A549 (cell line): ENCODE data around the gene RBCK1.

ENCODE experiments used
- FOSL2 ChIP-seq, 2 experiments: fragments of 450-650 bp in 1 of 2; fragments of >200 bp in 1 of 2; sonication (Bioruptor Twin) in 1 of 2; formaldehyde crosslinking; IDR thresholded peaks; 2 replicates each; pipeline versions ENCODE4 v1.5.0 to v1.6.1; 2016 to 2020; ENCODE audit warnings: mild to moderate bottlenecking in 1 of 2, moderate library complexity in 1 of 2
- KDM5A ChIP-seq: fragments of 200-600 bp; sonication (generic); IDR thresholded peaks from 2 replicates; pipeline ENCODE4 v1.6.1; 2016; ENCODE audit warnings: antibody characterized with exemption, mild to moderate bottlenecking
- MAFK ChIP-seq: fragments of 450-650 bp; IDR thresholded peaks from 2 replicates; pipeline ENCODE4 v1.6.1; 2014; ENCODE audit not compliant: partially characterized antibody
- POLR2A ChIP-seq: IDR thresholded peaks from 2 replicates; pipeline ENCODE4 v1.6.1; 2012; ENCODE audit warnings: mild to moderate bottlenecking, low read length
- RAD21 ChIP-seq, 2 experiments: fragments of >200 bp in 1 of 2; sonication (Bioruptor Twin) in 1 of 2; formaldehyde crosslinking in 1 of 2; IDR thresholded peaks in 1 of 2; conservative IDR thresholded peaks in 1 of 2; 2 replicates in 1 of 2; 3 replicates in 1 of 2; pipeline ENCODE4 v1.6.1; 2012 to 2018; ENCODE audit warnings: inconsistent platforms in 1 of 2
- RCOR1 ChIP-seq: fragments of 150-350 bp; IDR thresholded peaks from 2 replicates; pipeline ENCODE4 v1.6.1; 2014; ENCODE audit warnings: antibody characterized with exemption, low read length, low read depth
- RFX5 ChIP-seq: fragments of 450-650 bp; IDR thresholded peaks from 2 replicates; pipeline ENCODE4 v1.7.1; 2014; ENCODE audit warnings: antibody characterized with exemption, mild to moderate bottlenecking, moderate library complexity
- SMC3 ChIP-seq: fragments of >200 bp; sonication (Bioruptor Twin); formaldehyde crosslinking; IDR thresholded peaks from 3 replicates; pipeline ENCODE4 v1.6.1; 2018; ENCODE audit warnings: inconsistent platforms
- TF ChIP-seq, protein P1 (sequence below): fragments of >200 bp; sonication (Bioruptor Twin); formaldehyde crosslinking; IDR thresholded peaks from 3 replicates; pipeline ENCODE4 v1.5.1; 2016

DNA sequence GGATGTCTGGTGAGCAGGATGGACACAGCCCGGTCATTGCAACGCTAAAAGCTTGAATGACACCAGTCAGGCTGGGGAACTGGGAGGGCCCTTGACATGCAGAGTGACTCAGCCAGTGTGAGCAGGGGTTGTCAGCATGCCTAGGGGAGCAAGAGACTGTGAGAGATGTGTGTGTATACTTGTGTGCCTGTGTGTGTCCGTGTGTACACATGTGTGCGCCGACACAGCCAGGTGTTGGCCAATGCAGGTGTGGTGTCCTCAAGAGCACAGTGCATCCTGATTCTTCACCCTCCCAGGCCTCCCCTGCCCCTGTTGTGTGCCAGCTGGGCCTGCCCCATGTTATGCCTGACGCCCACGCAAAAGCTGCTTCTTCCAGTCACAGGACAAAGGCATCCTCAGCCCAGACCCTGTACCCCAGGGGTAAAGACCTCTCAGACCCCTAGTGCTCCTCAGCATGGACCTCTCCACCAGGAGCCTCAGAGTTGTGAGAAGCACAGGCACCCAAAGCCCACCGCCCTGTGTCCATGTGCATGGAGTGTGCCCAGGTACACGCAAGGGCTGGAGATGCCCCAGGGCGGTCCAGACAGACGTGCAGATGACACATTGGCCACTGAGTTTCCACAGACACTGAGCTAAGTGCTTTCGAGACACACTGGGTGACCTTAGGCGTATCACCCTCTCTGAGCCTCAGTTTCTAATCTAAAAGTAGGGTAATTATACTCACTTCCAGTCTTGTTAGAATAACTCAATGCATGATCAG, 44.6 kb upstream of the RBCK1 start:
- TF ChIP-seq POLR2A: no peak
- no peak for TF ChIP-seq KDM5A
- TF ChIP-seq FOSL2 (IDR thresholded peaks at IDR 0.05): no peak
- peak; percentile 48 for TF ChIP-seq FOSL2 (CRISPR knock-in tag; IDR thresholded peaks at IDR 0.05)
- no peak for TF ChIP-seq RAD21 (conservative IDR thresholded peaks at IDR 0.05 in 1 of 2, IDR thresholded peaks at IDR 0.05 in 1 of 2)
- TF ChIP-seq, protein P1, sequence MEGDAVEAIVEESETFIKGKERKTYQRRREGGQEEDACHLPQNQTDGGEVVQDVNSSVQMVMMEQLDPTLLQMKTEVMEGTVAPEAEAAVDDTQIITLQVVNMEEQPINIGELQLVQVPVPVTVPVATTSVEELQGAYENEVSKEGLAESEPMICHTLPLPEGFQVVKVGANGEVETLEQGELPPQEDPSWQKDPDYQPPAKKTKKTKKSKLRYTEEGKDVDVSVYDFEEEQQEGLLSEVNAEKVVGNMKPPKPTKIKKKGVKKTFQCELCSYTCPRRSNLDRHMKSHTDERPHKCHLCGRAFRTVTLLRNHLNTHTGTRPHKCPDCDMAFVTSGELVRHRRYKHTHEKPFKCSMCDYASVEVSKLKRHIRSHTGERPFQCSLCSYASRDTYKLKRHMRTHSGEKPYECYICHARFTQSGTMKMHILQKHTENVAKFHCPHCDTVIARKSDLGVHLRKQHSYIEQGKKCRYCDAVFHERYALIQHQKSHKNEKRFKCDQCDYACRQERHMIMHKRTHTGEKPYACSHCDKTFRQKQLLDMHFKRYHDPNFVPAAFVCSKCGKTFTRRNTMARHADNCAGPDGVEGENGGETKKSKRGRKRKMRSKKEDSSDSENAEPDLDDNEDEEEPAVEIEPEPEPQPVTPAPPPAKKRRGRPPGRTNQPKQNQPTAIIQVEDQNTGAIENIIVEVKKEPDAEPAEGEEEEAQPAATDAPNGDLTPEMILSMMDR: no peak
- peak; percentile 13; the same call in 1 of the 3 replicates for TF ChIP-seq SMC3
- TF ChIP-seq RFX5: no peak
- no peak for TF ChIP-seq RCOR1
- no peak for TF ChIP-seq MAFK
